OCI-LY1 (cell line): ENCODE measurements around the gene MCM10.

Experiments
- CTCF ChIP-seq: fragments of 200-600 bp; sonication (generic), shearing (Covaris generic); IDR thresholded peaks from 2 replicates; pipeline ENCODE4 v1.5.1; 2017; ENCODE audit warnings: mild to moderate bottlenecking, antibody characterized with exemption, low read length, moderate library complexity, mixed read lengths
- EZH2 ChIP-seq: fragments of 200-600 bp; sonication (generic), shearing (Covaris generic); IDR thresholded peaks from 2 replicates; pipeline ENCODE4 v1.8.0; 2017; ENCODE audit warnings: borderline replicate concordance, mixed run types, mild to moderate bottlenecking, antibody characterized with exemption, low read length, moderate library complexity, mixed read lengths

- TF ChIP-seq CTCF (no peak), EZH2 (no peak)
Measured at GRCh38 chr10:13206091-13206490, 44.7 kb downstream of the MCM10 start.
